PC-3 (cell line): ENCODE data around the gene TRPM2. TPM values are rescaled to one million over a fixed set of nuclear protein-coding genes. Genes with fewer than 3 reads are reported as not detected.
A peak's percentile ranks its signal among the peaks of the same experiment; 100 is the strongest.
"Not testable (repeated sequence)": the region's sequence is repeated elsewhere in the genome, so short reads cannot be mapped to it uniquely, and the experiment has no call there.

Experiments
- ATAC-seq: fragments of 200-7000 bp; cut with Tn5 transposase; 2 replicates; pipeline ENCODE4 v1.9.1; 2020; ENCODE audit warnings: mild to moderate bottlenecking, moderate library complexity
- BruUV-seq: library from RNA; stranded (reverse); fragments of 400-500 nt; replicated peaks from 2 replicates; lab custom pipeline; 2021; lab: Mats Ljungman, UMichigan
- CTCF ChIA-PET: fragments of 300-600 bp; sonication (Branson Sonifier 250); formaldehyde crosslinking; loops from one replicate; lab custom pipeline; 2022; ENCODE audit warnings: antibody characterized with exemption; lab: Charles Lee
- POLR2A ChIA-PET: fragments of 300-600 bp; sonication (Branson Sonifier 250); formaldehyde crosslinking; loops from one replicate; lab custom pipeline; 2022; ENCODE audit warnings: antibody characterized with exemption; ENCODE audit not compliant: unreplicated experiment; lab: Charles Lee
- DNase-seq: peaks from one replicate; pipeline ENCODE4 v3.0.0-alpha.2; 2015
- H2AFZ ChIP-seq: fragments of 300-600 bp; sonication (generic); 2 replicates; pipeline ENCODE4 v1.6.0; 2016; ENCODE audit warnings: antibody characterized with exemption, low read length
- H3F3A ChIP-seq: fragments of 300-600 bp; sonication (generic); one replicate; pipeline ENCODE4 v1.6.0; 2017; ENCODE audit warnings: antibody characterized with exemption, low read length, control low read depth, mild to moderate bottlenecking; ENCODE audit not compliant: unreplicated experiment
- H3K27ac ChIP-seq: fragments of 300-600 bp; sonication (generic); 2 replicates; pipeline ENCODE4 v1.5.1; 2016; ENCODE audit warnings: mild to moderate bottlenecking, low read length
- H3K27me3 ChIP-seq: fragments of 300-600 bp; sonication (generic); 2 replicates; pipeline ENCODE4 v1.6.1; 2016; ENCODE audit warnings: low read length, mixed read lengths
- H3K36me3 ChIP-seq: fragments of 300-600 bp; sonication (generic); 2 replicates; pipeline ENCODE4 v1.6.1; 2016; ENCODE audit warnings: low read depth, mixed run types, low read length, mixed read lengths
- H3K4me1 ChIP-seq: fragments of 300-600 bp; sonication (generic); 2 replicates; pipeline ENCODE4 v1.5.1; 2016; ENCODE audit warnings: low read length; ENCODE audit not compliant: insufficient read depth
- H3K4me2 ChIP-seq: fragments of 300-600 bp; sonication (generic); 2 replicates; pipeline ENCODE4 v1.6.0; 2016; ENCODE audit warnings: low read length
- H3K4me3 ChIP-seq: fragments of 300-600 bp; sonication (generic); 2 replicates; pipeline ENCODE4 v1.5.1; 2016; ENCODE audit warnings: mild to moderate bottlenecking, low read length, mixed read lengths
- H3K79me2 ChIP-seq: fragments of 300-600 bp; sonication (generic); 2 replicates; pipeline ENCODE4 v1.6.1; 2017; ENCODE audit warnings: low read length, mixed read lengths
- H3K9ac ChIP-seq: fragments of 300-600 bp; sonication (generic); 2 replicates; pipeline ENCODE4 v1.6.0; 2016; ENCODE audit warnings: mild to moderate bottlenecking, low read length
- H3K9me2 ChIP-seq: fragments of 300-600 bp; sonication (generic); replicated peaks from 2 replicates; pipeline ENCODE4 v1.6.1; 2016; ENCODE audit warnings: mixed run types, low read length, mixed read lengths
- H3K9me3 ChIP-seq: fragments of 300-600 bp; sonication (generic); 2 replicates; pipeline ENCODE4 v1.6.1; 2016; ENCODE audit warnings: low read length, mixed read lengths
- H4K20me1 ChIP-seq: fragments of 300-600 bp; sonication (generic); 2 replicates; pipeline ENCODE4 v1.6.1; 2016; ENCODE audit warnings: low read length, mixed read lengths
- EZH2phosphoT487 ChIP-seq: fragments of 300-600 bp; sonication (generic); IDR thresholded peaks from 2 replicates; pipeline ENCODE4 v1.6.1; 2018; ENCODE audit warnings: mild to moderate bottlenecking, antibody characterized with exemption, low read length, borderline replicate concordance
- intact Hi-C: fragments of 100-400 bp; cut with micrococcal nuclease; formaldehyde crosslinking; loops from 2 replicates; pipeline ENCODE4 v1.9.0; 2023
- total RNA-seq: library from RNA; depleted of rRNA; stranded (reverse); fragments of >200 nt; gene quantifications from 2 replicates; pipeline ENCODE4 v1.2.3, GENCODE V29; 2014
- TF ChIP-seq, protein P1 (sequence below): fragments of 300-600 bp; sonication (generic); conservative IDR thresholded peaks from 2 replicates; pipeline ENCODE4 v1.5.1; 2017; ENCODE audit warnings: antibody characterized with exemption, low read depth, mild to moderate bottlenecking, low read length

Gene TRPM2
- total RNA-seq, 1 experiment from 2014 or later: 50.0 TPM

DNA sequence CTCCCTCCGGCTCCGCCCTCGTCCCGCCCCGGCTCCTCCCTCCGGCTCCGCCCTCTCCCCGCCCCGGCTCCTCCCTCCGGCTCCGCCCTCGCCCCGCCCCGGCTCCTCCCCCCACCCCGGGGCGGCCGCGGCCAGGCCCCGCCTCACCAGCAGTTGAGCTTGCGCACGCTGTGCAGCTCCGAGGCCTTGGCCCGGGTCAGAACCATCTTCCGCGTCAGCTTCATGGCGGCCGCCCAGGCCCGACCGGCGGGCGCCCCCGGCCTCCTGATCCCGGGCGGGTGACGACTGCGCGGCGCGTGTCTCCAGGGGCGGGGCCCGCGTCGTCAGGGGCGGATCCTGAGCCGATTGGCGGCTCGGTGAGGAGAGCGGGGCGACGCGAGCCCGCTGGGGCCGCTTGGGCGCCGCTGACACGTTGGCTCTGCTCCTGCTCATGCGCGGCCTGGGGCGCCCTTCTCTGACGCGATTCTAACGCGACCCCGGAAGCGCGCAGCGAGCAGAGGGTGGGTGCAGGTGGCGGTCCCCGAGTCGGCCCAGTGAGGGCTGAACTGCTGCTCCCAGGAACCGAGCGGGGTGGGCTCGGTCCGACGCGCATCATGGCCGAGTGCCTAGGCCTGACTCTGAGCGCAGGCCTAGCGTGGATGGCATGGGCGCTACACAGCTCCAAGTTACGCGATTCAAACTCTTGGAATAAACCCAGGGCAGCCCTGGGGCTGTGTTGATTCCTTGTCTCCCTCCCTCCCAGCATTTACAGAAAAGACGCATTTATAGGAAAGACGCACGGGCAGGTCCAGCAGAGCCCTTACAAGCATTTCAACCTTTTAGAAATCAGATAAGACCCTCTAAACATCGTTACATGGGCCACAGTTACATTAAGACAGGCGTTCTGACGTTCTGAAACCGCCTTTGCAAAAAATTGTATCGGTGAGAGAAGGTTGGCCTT lies 14.2 kb upstream of the TRPM2 start, which contains the start of gene CFAP410:
Gene CFAP410 (minus strand): TSS at position 420 of the 940 bp plus-strand sequence. CDS start 196 bp downstream, at position 224.
- ATAC-seq (peak; percentile 88), DNase-seq (peak; percentile 96)
- Histone ChIP-seq H3K9me3 (no peaks in the 10 kb centered on the region), H3K27ac (peak within 1 kb of the TSS; percentile 98), H3F3A (peaks cover 5% of the 10 kb centered on the region), H3K79me2 (no peaks in the 10 kb centered on the region), H2AFZ (peak within 1 kb of the TSS; percentile 79), H3K4me1 (peaks cover 13% of the 10 kb centered on the region), H3K9ac (peak within 1 kb of the TSS; percentile 97), H3K4me3 (peak within 1 kb of the TSS; percentile 94), H3K9me2 (no peaks in the 10 kb centered on the region), H3K4me2 (peak within 1 kb of the TSS; percentile 100), H3K36me3 (no peaks in the 10 kb centered on the region; the same call in 1 of the 2 replicates), H4K20me1 (no peaks in the 10 kb centered on the region), H3K27me3 (no peaks in the 10 kb centered on the region)
- TF ChIP-seq EZH2phosphoT487: no peak
- TF ChIP-seq, protein P1, sequence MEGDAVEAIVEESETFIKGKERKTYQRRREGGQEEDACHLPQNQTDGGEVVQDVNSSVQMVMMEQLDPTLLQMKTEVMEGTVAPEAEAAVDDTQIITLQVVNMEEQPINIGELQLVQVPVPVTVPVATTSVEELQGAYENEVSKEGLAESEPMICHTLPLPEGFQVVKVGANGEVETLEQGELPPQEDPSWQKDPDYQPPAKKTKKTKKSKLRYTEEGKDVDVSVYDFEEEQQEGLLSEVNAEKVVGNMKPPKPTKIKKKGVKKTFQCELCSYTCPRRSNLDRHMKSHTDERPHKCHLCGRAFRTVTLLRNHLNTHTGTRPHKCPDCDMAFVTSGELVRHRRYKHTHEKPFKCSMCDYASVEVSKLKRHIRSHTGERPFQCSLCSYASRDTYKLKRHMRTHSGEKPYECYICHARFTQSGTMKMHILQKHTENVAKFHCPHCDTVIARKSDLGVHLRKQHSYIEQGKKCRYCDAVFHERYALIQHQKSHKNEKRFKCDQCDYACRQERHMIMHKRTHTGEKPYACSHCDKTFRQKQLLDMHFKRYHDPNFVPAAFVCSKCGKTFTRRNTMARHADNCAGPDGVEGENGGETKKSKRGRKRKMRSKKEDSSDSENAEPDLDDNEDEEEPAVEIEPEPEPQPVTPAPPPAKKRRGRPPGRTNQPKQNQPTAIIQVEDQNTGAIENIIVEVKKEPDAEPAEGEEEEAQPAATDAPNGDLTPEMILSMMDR: no peak
- ChIA-PET CTCF (interaction anchor here (0.6 kb wide), 4 partner anchors 9 to 1048 kb away, joined by 3 to 9 read pairs (median 5); no protein-coding TSS in a partner anchor), POLR2A (interaction anchor here (0.6 to 1.1 kb wide), 5 partner anchors 29 to 1306 kb away, joined by 3 to 4 read pairs (median 3); no protein-coding TSS in a partner anchor)
- BruUV-seq: TSS peak; percentile 92
- intact Hi-C loops: loop anchor here (5.0 to 10.0 kb wide), 2 partner anchors 88 to 116 kb away; partner anchors contain the start of gene LRRC3

DNA sequence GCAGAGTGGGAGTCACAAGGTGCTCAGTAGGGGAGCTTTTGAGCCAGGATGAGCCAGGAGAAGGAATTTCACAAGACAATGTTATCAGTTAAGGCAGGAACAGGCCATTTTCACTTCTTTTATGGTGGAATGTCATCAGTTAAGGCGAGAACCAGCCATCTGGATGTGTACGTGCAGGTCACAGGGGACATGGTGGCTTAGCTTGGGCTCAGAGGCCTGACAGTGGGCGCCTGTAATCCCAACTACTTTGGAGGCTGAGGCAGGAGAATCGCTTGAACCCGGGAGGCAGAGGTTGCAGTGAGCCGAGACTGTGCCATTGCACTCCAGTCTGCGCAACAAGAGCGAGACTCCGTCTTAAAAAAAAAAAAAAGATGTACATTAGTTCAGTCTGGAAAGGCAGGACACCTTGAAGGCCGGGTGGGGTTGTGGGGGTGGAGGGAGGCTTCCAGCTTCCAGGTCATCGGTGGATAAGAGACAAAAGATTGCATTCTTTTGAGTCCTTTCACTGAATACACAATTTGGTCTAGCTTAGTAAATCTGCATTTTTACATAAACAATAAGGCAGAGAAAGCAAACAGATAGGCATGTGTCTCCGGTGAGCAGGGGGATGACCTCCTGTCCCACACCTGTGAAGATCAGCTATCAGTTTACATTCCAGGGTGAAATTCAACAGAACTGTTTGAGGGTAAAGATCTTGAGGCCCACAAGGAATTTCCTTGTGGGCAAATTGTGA lies 11.5 kb upstream of the TRPM2 start:
- H3K27ac ChIP-seq, H2AFZ ChIP-seq, H3K79me2 ChIP-seq, H4K20me1 ChIP-seq, intact Hi-C loops, H3K4me3 ChIP-seq, H3K9ac ChIP-seq, POLR2A ChIA-PET, BruUV-seq, H3F3A ChIP-seq, H3K4me2 ChIP-seq, DNase-seq, H3K36me3 ChIP-seq, ATAC-seq, H3K9me3 ChIP-seq, H3K9me2 ChIP-seq, H3K27me3 ChIP-seq: not testable (repeated sequence)
- H3K4me1 ChIP-seq: peaks cover 13% of the 10 kb centered on the region
- CTCF ChIA-PET: interaction anchor here (0.6 kb wide), 1 partner anchor 136 kb away, joined by 4 read pairs; no protein-coding TSS in a partner anchor

DNA sequence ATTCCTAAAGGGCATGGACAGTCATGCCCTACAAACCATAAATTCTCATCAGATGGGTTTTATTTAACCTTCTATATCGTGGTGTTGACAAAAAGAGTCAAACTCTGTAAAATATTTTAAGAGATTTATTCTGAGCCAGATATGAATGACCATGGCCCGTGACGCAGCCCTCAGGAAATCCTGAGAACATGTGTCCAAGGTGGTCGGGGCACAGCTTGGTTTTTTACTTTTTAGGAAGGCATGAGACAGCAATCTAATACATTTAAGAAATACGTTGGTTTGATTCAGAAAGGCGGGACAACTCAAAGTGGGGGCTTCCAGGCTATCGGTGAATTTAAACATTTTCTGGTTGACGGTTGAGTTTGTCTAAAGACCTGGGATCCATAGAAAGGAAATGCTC lies 10.4 kb upstream of the TRPM2 start:
- H2AFZ ChIP-seq, H3K36me3 ChIP-seq, H3K9ac ChIP-seq, DNase-seq, POLR2A ChIA-PET, H3F3A ChIP-seq, H3K27ac ChIP-seq, intact Hi-C loops, BruUV-seq, H3K4me2 ChIP-seq, H3K4me3 ChIP-seq, CTCF ChIA-PET, H3K79me2 ChIP-seq, H4K20me1 ChIP-seq, H3K27me3 ChIP-seq, ATAC-seq, H3K9me2 ChIP-seq, H3K9me3 ChIP-seq: not testable (repeated sequence)
- H3K4me1 ChIP-seq: peaks cover 11% of the 10 kb centered on the region
